B cell (primary cell): ENCODE measurements around the gene PREX1. TPM values are rescaled to one million over a fixed set of nuclear protein-coding genes. Genes with fewer than 3 reads are reported as not detected.

Experiments
- ATAC-seq: fragments of 200-7000 bp; cut with Tn5 transposase; one replicate; pipeline ENCODE4 v1.10.0; 2021; ENCODE audit warnings: low read depth, mild to moderate bottlenecking, moderate number of reproducible peaks, moderate library complexity
- CTCF ChIA-PET: fragments of 350-600 bp; sonication (Branson Sonifier 250); formaldehyde crosslinking; loops from one replicate; lab custom pipeline; 2021; ENCODE audit warnings: antibody characterized with exemption, inconsistent platforms; lab: Charles Lee
- POLR2A ChIA-PET: fragments of 350-600 bp; sonication (Branson Sonifier 250); formaldehyde crosslinking; loops from one replicate; lab custom pipeline; 2021; ENCODE audit warnings: antibody characterized with exemption; lab: Charles Lee
- DNase-seq: peaks from one replicate; pipeline ENCODE4 v3.0.0; 2013
- H2AFZ ChIP-seq: 2 replicates; pipeline ENCODE4 v1.6.1; 2012; ENCODE audit warnings: mild to moderate bottlenecking, low read depth, low read length; ENCODE audit not compliant: insufficient read depth, poor library complexity, severe bottlenecking
- H3K27ac ChIP-seq, 2 donors: 1 replicate in 1 of 2; 2 replicates in 1 of 2; pipeline ENCODE4 v1.5.1; 2012 to 2013; ENCODE audit warnings: low read length in 2 of 2, mild to moderate bottlenecking in 2 of 2, moderate library complexity in 1 of 2
- H3K27me3 ChIP-seq, 4 experiments: fragments of 200-600 bp in 1 of 4; sonication (generic) in 1 of 4; replicated peaks in 1 of 4; 1 replicate in 2 of 4; 2 replicates in 2 of 4; pipeline versions ENCODE4 v1.6.1 to v1.7.0; 2013 to 2016; ENCODE audit warnings: low read length in 3 of 4, mild to moderate bottlenecking in 2 of 4, mixed read lengths in 1 of 4, moderate library complexity in 1 of 4; ENCODE audit not compliant: insufficient read depth in 4 of 4, control insufficient read depth in 3 of 4; ENCODE audit errors: control extremely low read depth in 1 of 4
- H3K36me3 ChIP-seq, 2 experiments: replicated peaks in 1 of 2; 1 replicate in 1 of 2; 2 replicates in 1 of 2; pipeline versions ENCODE4 v1.6.1 to v1.7.1; 2013; ENCODE audit warnings: low read length in 1 of 2; ENCODE audit not compliant: insufficient read depth in 2 of 2, control insufficient read depth in 1 of 2; ENCODE audit errors: control extremely low read depth in 1 of 2, extremely low read depth in 1 of 2
- H3K4me1 ChIP-seq, 2 donors: fragments of 200-600 bp in 1 of 2; sonication (generic) in 1 of 2; 1 replicate in 1 of 2; 2 replicates in 1 of 2; pipeline versions ENCODE4 v1.5.1 to v1.6.1; 2013 to 2017; ENCODE audit warnings: low read length in 2 of 2; ENCODE audit not compliant: control insufficient read depth in 2 of 2, insufficient read depth in 2 of 2
- H3K4me2 ChIP-seq: replicated peaks from 2 replicates; pipeline ENCODE3; 2012; ENCODE audit warnings: mild to moderate bottlenecking, low read depth, low read length; ENCODE audit not compliant: poor library complexity, severe bottlenecking
- H3K4me3 ChIP-seq, 5 experiments: fragments of 200-600 bp in 1 of 5; sonication (generic) in 1 of 5; 1 replicate in 3 of 5; 2 replicates in 2 of 5; pipeline versions ENCODE4 v1.5.1 to v1.7.0; 2011 to 2016; ENCODE audit warnings: low read length in 4 of 5, mild to moderate bottlenecking in 4 of 5, low read depth in 2 of 5, control low read depth in 1 of 5, moderate library complexity in 1 of 5; ENCODE audit not compliant: insufficient read depth in 1 of 5; ENCODE audit errors: control extremely low read depth in 1 of 5, extremely low read depth in 1 of 5
- H3K79me2 ChIP-seq: fragments of 200-600 bp; sonication (generic); one replicate; pipeline ENCODE4 v1.6.0; 2016; ENCODE audit warnings: low read length; ENCODE audit not compliant: control insufficient read depth, insufficient read depth
- H3K9ac ChIP-seq: fragments of 200-600 bp; sonication (generic); 2 replicates; pipeline ENCODE4 v1.6.1; 2017; ENCODE audit warnings: mild to moderate bottlenecking, low read length, moderate library complexity
- H3K9me3 ChIP-seq, 3 donors: one replicate each; pipeline versions ENCODE4 v1.6.1 to v1.7.1; 2013; ENCODE audit warnings: low read length in 2 of 3; ENCODE audit not compliant: control insufficient read depth in 2 of 3, insufficient read depth in 1 of 3; ENCODE audit errors: control extremely low read depth in 1 of 3
- H4K20me1 ChIP-seq: 2 replicates; pipeline ENCODE4 v1.6.0; 2012; ENCODE audit warnings: mild to moderate bottlenecking, low read length; ENCODE audit not compliant: insufficient read depth, control insufficient read depth, poor library complexity, severe bottlenecking
- H3K27ac Mint-ChIP-seq: one replicate; pipeline ENCODE4 v1.8.0; 2021; ENCODE audit warnings: mixed read lengths
- H3K27me3 Mint-ChIP-seq: one replicate; pipeline ENCODE4 v1.8.0; 2021; ENCODE audit warnings: mixed read lengths
- H3K4me1 Mint-ChIP-seq: one replicate; pipeline ENCODE4 v1.8.0; 2021; ENCODE audit warnings: mixed read lengths
- H3K4me3 Mint-ChIP-seq: one replicate; pipeline ENCODE4 v1.8.0; 2021; ENCODE audit warnings: mixed read lengths
- H3K9me3 Mint-ChIP-seq: one replicate; pipeline ENCODE4 v1.8.0; 2022; ENCODE audit warnings: mixed read lengths; ENCODE audit not compliant: insufficient read depth
- CTCF ChIP-seq: fragments of 200-600 bp; IDR thresholded peaks from one replicate; pipeline ENCODE4 v1.8.0; 2022; ENCODE audit warnings: antibody characterized with exemption, mild to moderate bottlenecking
- EZH2 ChIP-seq: IDR thresholded peaks from 2 replicates; pipeline ENCODE4 v1.6.1; 2012; ENCODE audit warnings: borderline replicate concordance, low read depth, mild to moderate bottlenecking, moderate library complexity, low read length; ENCODE audit not compliant: insufficient read depth, poor library complexity, severe bottlenecking
- WGBS: methylation state at CpG from one replicate; pipeline ENCODE4 v1.1.5; 2013; ENCODE audit warnings: missing lambda C conversion rate; ENCODE audit not compliant: insufficient coverage; 5-methylcytosine and 5-hydroxymethylcytosine counted together
- intact Hi-C: fragments of 100-400 bp; cut with micrococcal nuclease; formaldehyde crosslinking; loops from one replicate; pipeline ENCODE4 v1.10.0; 2022
- polyA plus RNA-seq: library from polyadenylated mRNA; depleted of rRNA; stranded (reverse); fragments of >200 nt; gene quantifications from 2 replicates; pipeline ENCODE4 v1.2.3, GENCODE V29; 2012
- total RNA-seq, 2 donors: library from RNA; stranded (reverse); fragments of 120-200 nt in 1 of 2; gene quantifications; 1 replicate in 1 of 2; 2 replicates in 1 of 2; pipeline versions ENCODE4 v1.2.3 to v1.2.4, GENCODE V29; 2013 to 2022

Gene PREX1
- total and polyA plus RNA-seq, 2 donors (not counting 1 experiment from before 2014, with no cell fraction given), result 79.1 to 99.4 TPM

DNA sequence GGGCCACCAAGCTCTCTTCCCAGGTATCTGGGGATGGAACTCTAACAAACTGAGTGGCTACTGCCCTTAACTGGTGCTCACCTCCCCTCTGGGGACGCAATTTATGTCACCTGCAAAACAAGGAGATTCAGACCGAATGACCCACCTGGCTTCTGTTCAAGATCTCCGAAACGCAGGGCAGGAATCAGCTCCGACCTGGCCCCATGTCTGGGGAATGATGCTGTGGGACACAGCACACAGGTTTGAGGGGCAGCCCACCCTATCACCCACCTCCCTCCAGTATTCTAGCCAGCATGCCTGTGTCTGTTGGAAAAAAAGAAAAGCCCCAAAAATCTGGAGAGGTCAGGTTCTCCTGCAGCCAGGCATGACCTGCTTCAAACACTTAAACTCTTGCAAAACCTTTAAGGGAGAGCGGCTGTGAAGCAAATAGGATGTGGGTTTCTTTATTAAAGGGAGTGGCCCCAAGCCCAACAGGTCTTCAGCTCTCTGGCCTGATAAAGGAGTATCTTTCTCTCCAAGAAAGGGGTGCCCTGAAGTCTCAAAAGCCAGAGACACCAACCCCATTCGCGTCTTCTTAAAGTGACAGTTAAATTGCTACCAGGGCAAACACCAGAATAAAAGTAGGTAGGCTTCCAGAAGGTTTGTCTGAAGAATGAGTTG lies 6.4 kb downstream of the PREX1 start:
- H3K27ac ChIP-seq, result peak overlapping the region; percentile 60 to 79
- H3K9ac ChIP-seq, result peak overlapping the region; percentile 44
- peak; percentile 45 for DNase-seq
- H3K4me2 ChIP-seq, result peak overlapping the region; percentile 87
- no peak for TF ChIP-seq CTCF
- no peak for TF ChIP-seq EZH2
- peak overlapping the region; percentile 92 for H3K4me3 Mint-ChIP-seq
- ChIA-PET POLR2A (interaction anchor here (1.0 kb wide), 1 partner anchor 32 kb away, joined by 3 read pairs; no protein-coding TSS in a partner anchor), CTCF (interaction anchor here (1.0 to 2.2 kb wide), 4 partner anchors 33 to 164 kb away, joined by 3 to 11 read pairs (median 6); no protein-coding TSS in a partner anchor)
- no peak overlapping the region for H2AFZ ChIP-seq
- peaks cover 94 to 100% of the 10 kb centered on the region in 2 donors for H3K4me1 ChIP-seq
- H3K27me3 Mint-ChIP-seq, result no peaks in the 10 kb centered on the region
- H4K20me1 ChIP-seq, result peaks cover 9% of the 10 kb centered on the region
- H3K27ac Mint-ChIP-seq, result peak overlapping the region; percentile 88
- peaks cover 0 to 15% of the 10 kb centered on the region in 2 experiments for H3K36me3 ChIP-seq
- no peaks in the 10 kb centered on the region for H3K9me3 Mint-ChIP-seq
- no peaks in the 10 kb centered on the region for H3K9me3 ChIP-seq
- intact Hi-C loops, result loop anchor here (5.0 to 10.0 kb wide), 2 partner anchors 86 to 983 kb away; no protein-coding TSS in a partner anchor
- WGBS, result 78% methylated on average over 5 of the region's 8 CpGs
- no peaks in the 10 kb centered on the region for H3K27me3 ChIP-seq
- H3K79me2 ChIP-seq, result peaks cover 89% of the 10 kb centered on the region
- peak overlapping the region in 4 of 5 experiments; percentile 21 to 49 (median 32) for H3K4me3 ChIP-seq
- H3K4me1 Mint-ChIP-seq, result peaks cover 28% of the 10 kb centered on the region
- ATAC-seq, result peak; percentile 31

DNA sequence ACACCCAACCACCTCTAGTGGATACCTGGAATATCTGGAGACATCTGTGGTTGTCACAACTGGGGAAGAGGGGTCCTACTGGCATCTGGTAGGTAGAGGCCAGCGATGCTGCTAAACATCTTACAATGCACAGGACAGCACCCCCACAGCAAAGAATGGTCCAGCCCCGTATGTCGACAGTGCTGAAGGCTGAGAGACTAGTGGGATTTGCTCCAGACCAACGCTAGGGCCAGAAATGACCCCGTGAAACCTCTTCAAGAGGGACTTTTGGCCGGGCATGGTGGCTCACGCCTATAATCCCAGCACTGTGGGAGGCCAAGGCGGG lies 7.2 kb downstream of the PREX1 start:
- ChIA-PET CTCF (interaction anchor here (1.0 to 2.2 kb wide), 2 partner anchors 98 to 163 kb away, joined by 3 to 11 read pairs; no protein-coding TSS in a partner anchor), POLR2A (interaction anchor here (0.8 kb wide), 1 partner anchor 24 kb away, joined by 3 read pairs; no protein-coding TSS in a partner anchor)
- no peaks in the 10 kb centered on the region for H3K27me3 ChIP-seq
- ATAC-seq (no peak), DNase-seq (no peak)
- peak overlapping the region; percentile 92 for H3K4me3 Mint-ChIP-seq
- H3K9me3 ChIP-seq, result no peaks in the 10 kb centered on the region
- H3K27me3 Mint-ChIP-seq, result no peaks in the 10 kb centered on the region
- H3K9me3 Mint-ChIP-seq, result no peaks in the 10 kb centered on the region
- peaks cover 89% of the 10 kb centered on the region for H3K79me2 ChIP-seq
- peaks cover 3% of the 10 kb centered on the region for H4K20me1 ChIP-seq
- no peak overlapping the region for H2AFZ ChIP-seq
- peaks cover 0 to 17% of the 10 kb centered on the region in 2 experiments for H3K36me3 ChIP-seq
- H3K4me1 Mint-ChIP-seq, result peaks cover 20% of the 10 kb centered on the region
- 87% methylated on average over 7 of the region's 8 CpGs for WGBS
- H3K4me2 ChIP-seq, result peak overlapping the region; percentile 87
- H3K4me3 ChIP-seq, result peak overlapping the region in 3 of 5 experiments; percentile 13 to 49 (median 38)
- intact Hi-C loops, result loop anchor here (5.0 to 10.0 kb wide), 2 partner anchors 87 to 984 kb away; no protein-coding TSS in a partner anchor
- no peak for TF ChIP-seq CTCF
- no peak for TF ChIP-seq EZH2
- peak overlapping the region; percentile 88 for H3K27ac Mint-ChIP-seq
- H3K9ac ChIP-seq, result peak overlapping the region; percentile 28
- H3K4me1 ChIP-seq, result peaks cover 94 to 100% of the 10 kb centered on the region in 2 donors
- H3K27ac ChIP-seq, result peak overlapping the region in 1 of 2 donors; percentile 84
